ENCODE data around the gene CYP26A1.

Gene CYP26A1

GRCh38 chr10:93071177-93071472 lies 2.6 kb upstream of the CYP26A1 start:
- H3K4me2 ChIP-seq (ENCODE audit: low read depth, low read length) = peak overlapping the region; percentile 10; the same call in 1 of the 2 replicates
- no peak overlapping the region for H2AFZ ChIP-seq (ENCODE audit: low read length)
- H3K4me1 ChIP-seq (ENCODE audit: low read length) = peaks cover 12% of the 10 kb centered on the region
- H3K9me3 ChIP-seq (replicated peaks; ENCODE audit: insufficient read depth, low read length) = no peaks in the 10 kb centered on the region
- no peaks in the 10 kb centered on the region for H4K20me1 ChIP-seq (ENCODE audit: insufficient read depth, low read length)
- no peak for DNase-seq
- H3K4me3 ChIP-seq (ENCODE audit: low read length) = no peak overlapping the region
- H3K79me2 ChIP-seq (ENCODE audit: low read length) = peaks cover 17% of the 10 kb centered on the region
- H3K9ac ChIP-seq (ENCODE audit: low read length) = no peak overlapping the region
- no peaks in the 10 kb centered on the region for H3K9me2 ChIP-seq (replicated peaks; ENCODE audit: insufficient read depth, low read length)
- H3K36me3 ChIP-seq (replicated peaks; ENCODE audit: insufficient read depth, low read length) = no peaks in the 10 kb centered on the region
- peaks cover 34% of the 10 kb centered on the region for H3K27me3 ChIP-seq (replicated peaks; ENCODE audit: insufficient read depth, low read length)
- TF ChIP-seq, protein P1, sequence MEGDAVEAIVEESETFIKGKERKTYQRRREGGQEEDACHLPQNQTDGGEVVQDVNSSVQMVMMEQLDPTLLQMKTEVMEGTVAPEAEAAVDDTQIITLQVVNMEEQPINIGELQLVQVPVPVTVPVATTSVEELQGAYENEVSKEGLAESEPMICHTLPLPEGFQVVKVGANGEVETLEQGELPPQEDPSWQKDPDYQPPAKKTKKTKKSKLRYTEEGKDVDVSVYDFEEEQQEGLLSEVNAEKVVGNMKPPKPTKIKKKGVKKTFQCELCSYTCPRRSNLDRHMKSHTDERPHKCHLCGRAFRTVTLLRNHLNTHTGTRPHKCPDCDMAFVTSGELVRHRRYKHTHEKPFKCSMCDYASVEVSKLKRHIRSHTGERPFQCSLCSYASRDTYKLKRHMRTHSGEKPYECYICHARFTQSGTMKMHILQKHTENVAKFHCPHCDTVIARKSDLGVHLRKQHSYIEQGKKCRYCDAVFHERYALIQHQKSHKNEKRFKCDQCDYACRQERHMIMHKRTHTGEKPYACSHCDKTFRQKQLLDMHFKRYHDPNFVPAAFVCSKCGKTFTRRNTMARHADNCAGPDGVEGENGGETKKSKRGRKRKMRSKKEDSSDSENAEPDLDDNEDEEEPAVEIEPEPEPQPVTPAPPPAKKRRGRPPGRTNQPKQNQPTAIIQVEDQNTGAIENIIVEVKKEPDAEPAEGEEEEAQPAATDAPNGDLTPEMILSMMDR (IDR thresholded peaks at IDR 0.05; ENCODE audit: low read length) = no peak
- TF ChIP-seq EZH2 (optimal IDR thresholded peaks at IDR 0.05; ENCODE audit: low read depth, low read length) = no peak
- no peak for TF ChIP-seq EZH2phosphoT487 (IDR thresholded peaks at IDR 0.05; ENCODE audit: low read length)
- H3K27ac ChIP-seq (ENCODE audit: low read length) = no peak overlapping the region
- H3F3A ChIP-seq (ENCODE audit: insufficient read depth, low read length) = peaks cover 37% of the 10 kb centered on the region

DNA sequence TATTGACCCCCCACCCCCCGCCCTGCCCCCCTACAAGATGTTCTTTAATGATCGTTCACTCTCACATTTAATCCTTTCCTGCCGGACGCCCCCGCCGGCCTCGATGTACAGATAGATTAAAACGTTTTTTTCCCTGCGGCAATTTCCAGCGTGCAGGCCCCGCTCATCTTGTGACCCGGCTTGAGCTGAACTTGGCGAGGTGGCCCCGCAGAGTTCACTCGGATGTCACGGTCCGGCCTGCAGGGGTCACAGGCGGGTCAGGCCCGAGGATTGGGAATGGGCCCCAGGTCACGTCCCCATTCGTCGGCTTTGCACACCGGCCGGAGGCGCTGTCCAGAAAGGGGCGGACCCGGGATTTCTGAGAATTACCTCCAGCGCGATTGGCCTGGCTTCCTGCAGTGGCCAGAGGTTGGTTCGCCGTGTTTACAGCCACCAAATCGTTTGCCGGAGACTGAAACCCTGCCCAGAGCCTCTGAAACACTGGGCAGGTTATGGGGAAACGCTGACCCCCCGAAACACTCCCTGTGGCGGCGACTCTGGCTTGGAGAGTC lies 1.9 kb upstream of the CYP26A1 start:
- H3K36me3 ChIP-seq (replicated peaks; ENCODE audit: insufficient read depth, low read length) = no peaks in the 10 kb centered on the region
- H3K9me2 ChIP-seq (replicated peaks; ENCODE audit: insufficient read depth, low read length) = no peaks in the 10 kb centered on the region
- H3K4me3 ChIP-seq (ENCODE audit: low read length) = peak overlapping the region; percentile 97
- peaks cover 40% of the 10 kb centered on the region for H3F3A ChIP-seq (ENCODE audit: insufficient read depth, low read length)
- peak overlapping the region; percentile 87 for H2AFZ ChIP-seq (ENCODE audit: low read length)
- DNase-seq = peak; percentile 55
- H3K4me1 ChIP-seq (ENCODE audit: low read length) = peaks cover 18% of the 10 kb centered on the region
- H3K9ac ChIP-seq (ENCODE audit: low read length) = peak overlapping the region; percentile 44; the same call in 1 of the 2 replicates
- H3K27ac ChIP-seq (ENCODE audit: low read length) = peak overlapping the region; percentile 88
- H3K9me3 ChIP-seq (replicated peaks; ENCODE audit: insufficient read depth, low read length) = no peaks in the 10 kb centered on the region
- H3K79me2 ChIP-seq (ENCODE audit: low read length) = peaks cover 23% of the 10 kb centered on the region
- peak overlapping the region; percentile 90 for H3K4me2 ChIP-seq (ENCODE audit: low read depth, low read length)
- peaks cover 28% of the 10 kb centered on the region for H3K27me3 ChIP-seq (replicated peaks; ENCODE audit: insufficient read depth, low read length)
- TF ChIP-seq EZH2 (optimal IDR thresholded peaks at IDR 0.05; ENCODE audit: low read depth, low read length) (no peak), EZH2phosphoT487 (IDR thresholded peaks at IDR 0.05; ENCODE audit: low read length) (no peak)
- TF ChIP-seq, protein P1 (IDR thresholded peaks at IDR 0.05; ENCODE audit: low read length) = peak; percentile 26
- H4K20me1 ChIP-seq (ENCODE audit: insufficient read depth, low read length) = no peaks in the 10 kb centered on the region

DNA sequence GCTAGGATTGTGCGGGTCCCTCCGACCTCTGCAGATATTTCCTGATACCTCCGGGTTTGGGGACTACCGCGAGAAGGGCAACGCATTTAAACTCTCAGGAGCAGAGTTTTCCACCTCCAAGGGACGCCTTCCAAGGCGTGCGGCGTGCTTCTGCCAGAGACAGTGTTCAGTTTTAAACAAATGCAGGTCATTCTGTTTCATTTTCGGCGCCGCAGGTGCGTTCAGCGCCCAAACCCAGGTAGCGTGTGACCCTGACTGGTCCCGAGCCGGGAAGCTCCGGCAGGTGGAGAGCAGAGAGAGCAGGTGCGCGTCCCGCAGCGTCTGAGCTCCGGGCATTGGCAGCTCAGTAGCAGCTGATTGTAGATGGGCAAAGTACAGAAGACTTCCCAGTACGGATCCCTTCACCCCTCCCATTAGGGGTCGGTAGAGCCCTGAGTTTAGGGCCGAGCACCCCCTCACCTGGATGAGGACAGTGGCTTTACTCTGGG lies 1.4 kb upstream of the CYP26A1 start:
- Histone ChIP-seq H3K4me1 (ENCODE audit: low read length) (peaks cover 23% of the 10 kb centered on the region), H3K9me2 (replicated peaks; ENCODE audit: insufficient read depth, low read length) (no peaks in the 10 kb centered on the region), H3K4me3 (ENCODE audit: low read length) (peak overlapping the region; percentile 97), H3K9me3 (replicated peaks; ENCODE audit: insufficient read depth, low read length) (no peaks in the 10 kb centered on the region), H3K27me3 (replicated peaks; ENCODE audit: insufficient read depth, low read length) (peaks cover 22% of the 10 kb centered on the region), H3F3A (ENCODE audit: insufficient read depth, low read length) (peaks cover 44% of the 10 kb centered on the region), H3K79me2 (ENCODE audit: low read length) (peaks cover 26% of the 10 kb centered on the region), H4K20me1 (ENCODE audit: insufficient read depth, low read length) (no peaks in the 10 kb centered on the region), H3K9ac (ENCODE audit: low read length) (peak overlapping the region; percentile 44; the same call in 1 of the 2 replicates), H3K36me3 (replicated peaks; ENCODE audit: insufficient read depth, low read length) (no peaks in the 10 kb centered on the region), H3K4me2 (ENCODE audit: low read depth, low read length) (peak overlapping the region; percentile 90), H2AFZ (ENCODE audit: low read length) (peak overlapping the region; percentile 87), H3K27ac (ENCODE audit: low read length) (peak overlapping the region; percentile 88)
- peak; percentile 94 for DNase-seq
- TF ChIP-seq EZH2 (optimal IDR thresholded peaks at IDR 0.05; ENCODE audit: low read depth, low read length) (no peak), EZH2phosphoT487 (IDR thresholded peaks at IDR 0.05; ENCODE audit: low read length) (no peak)
- TF ChIP-seq, protein P1 (IDR thresholded peaks at IDR 0.05; ENCODE audit: low read length) = no peak; the same call in 1 of the 2 replicates
